GM19397 (cell line): Measurements from ENCODE around the gene MYLIP.

ENCODE experiments used
- ATAC-seq: cut with Tn5 transposase; IDR thresholded peaks from one replicate; pipeline ENCODE4 v1.9.1; 2021; ENCODE audit warnings: mild to moderate bottlenecking, moderate library complexity; ENCODE audit not compliant: unreplicated experiment

MYLIP gene

GRCh38 chr6:16106991-16107787 is 21.7 kb upstream of the MYLIP start:
- ATAC-seq, result no peak

GRCh38 chr6:16108419-16108818 is 20.5 kb upstream of the MYLIP start:
- no peak for ATAC-seq

- no peak for ATAC-seq
These were observed 19.8 kb upstream of the MYLIP start for GRCh38 chr6:16108921-16109658.

- no peak for ATAC-seq
These were observed 19.1 kb upstream of the MYLIP start for GRCh38 chr6:16109659-16110305.

- no peak for ATAC-seq
These were observed 10.1 kb upstream of the MYLIP start for GRCh38 chr6:16118825-16119224.

GRCh38 chr6:16121339-16121738 is 7.5 kb upstream of the MYLIP start:
- no peak for ATAC-seq

- ATAC-seq, result no peak
These were observed 6.7 kb upstream of the MYLIP start for GRCh38 chr6:16122197-16122596.

GRCh38 chr6:16124198-16125180 is 4.4 kb upstream of the MYLIP start:
- ATAC-seq, result no peak

GRCh38 chr6:16126056-16126455 is 2.8 kb upstream of the MYLIP start:
- ATAC-seq, result no peak

- ATAC-seq, result no peak
These were observed 2.0 kb upstream of the MYLIP start for GRCh38 chr6:16126861-16127260.

GRCh38 chr6:16127471-16127870 is 1.4 kb upstream of the MYLIP start:
- ATAC-seq, result no peak

GRCh38 chr6:16129623-16130401 is 926 bp downstream of the MYLIP start:
- ATAC-seq, result no peak

- no peak for ATAC-seq
These were observed 1.6 kb downstream of the MYLIP start for GRCh38 chr6:16130437-16130891.

GRCh38 chr6:16130932-16131387 is 2.1 kb downstream of the MYLIP start:
- peak; percentile 46 for ATAC-seq

GRCh38 chr6:16132909-16133308 is 4.0 kb downstream of the MYLIP start:
- ATAC-seq, result no peak

- ATAC-seq, result no peak
These were observed 5.5 kb downstream of the MYLIP start for GRCh38 chr6:16134430-16134829.

- no peak for ATAC-seq
These were observed 6.2 kb downstream of the MYLIP start for GRCh38 chr6:16135066-16135465.

GRCh38 chr6:16136091-16136490 is 7.2 kb downstream of the MYLIP start:
- no peak for ATAC-seq

- ATAC-seq, result no peak
These were observed 8.0 kb downstream of the MYLIP start for GRCh38 chr6:16136621-16137450.
